MG63 (cell line): ENCODE data around the gene TNFAIP8. TPM values are rescaled to one million over a fixed set of nuclear protein-coding genes. Genes with fewer than 3 reads are reported as not detected.

Experiments used
- DNase-seq: peaks from one replicate; pipeline ENCODE4 v3.0.0-alpha.2; 2020
- H3K27me3 ChIP-seq: fragments of 250-450 bp; sonication (Bioruptor Pico); 2 replicates; pipeline ENCODE4 v1.5.1; 2020; ENCODE audit warnings: mild to moderate bottlenecking, moderate library complexity
- H3K36me3 ChIP-seq: fragments of 250-450 bp; sonication (Bioruptor Pico); 2 replicates; pipeline ENCODE4 v1.5.1; 2020; ENCODE audit warnings: mild to moderate bottlenecking, moderate library complexity
- H3K4me3 ChIP-seq: fragments of 250-450 bp; sonication (Bioruptor Pico); 2 replicates; pipeline ENCODE4 v1.5.1; 2020; ENCODE audit warnings: mild to moderate bottlenecking, moderate library complexity
- H3K9me3 ChIP-seq: fragments of 250-450 bp; sonication (Bioruptor Pico); 2 replicates; pipeline ENCODE4 v1.5.1; 2020; ENCODE audit warnings: mild to moderate bottlenecking, moderate library complexity
- total RNA-seq: library from RNA; depleted of rRNA; stranded (reverse); fragments of >200 nt; shearing (Covaris generic); gene quantifications from 2 replicates; pipeline ENCODE4 v1.2.3, GENCODE V29; 2014; ENCODE audit warnings: low replicate concordance

Gene TNFAIP8
- total RNA-seq, 1 experiment from 2014 or later = 12.1 TPM

GRCh38 chr5:119322948-119323537, 32.8 kb upstream of the TNFAIP8 start:
- Histone ChIP-seq H3K36me3 (no peaks in the 10 kb centered on the region; the same call in 1 of the 2 replicates), H3K9me3 (no peaks in the 10 kb centered on the region), H3K27me3 (no peaks in the 10 kb centered on the region), H3K4me3 (no peak overlapping the region)
- DNase-seq = no peak

GRCh38 chr5:119323601-119324000, 32.2 kb upstream of the TNFAIP8 start:
- Histone ChIP-seq H3K27me3 (no peaks in the 10 kb centered on the region), H3K4me3 (no peak overlapping the region), H3K36me3 (no peaks in the 10 kb centered on the region; the same call in 1 of the 2 replicates), H3K9me3 (no peaks in the 10 kb centered on the region)
- DNase-seq = peak; percentile 68

GRCh38 chr5:119324842-119325241, 31.0 kb upstream of the TNFAIP8 start:
- H3K9me3 ChIP-seq = no peaks in the 10 kb centered on the region
- no peak overlapping the region for H3K4me3 ChIP-seq
- H3K36me3 ChIP-seq = no peaks in the 10 kb centered on the region; the same call in 1 of the 2 replicates
- no peaks in the 10 kb centered on the region for H3K27me3 ChIP-seq
- no peak for DNase-seq

GRCh38 chr5:119327018-119327417, 28.8 kb upstream of the TNFAIP8 start:
- DNase-seq = no peak
- no peaks in the 10 kb centered on the region for H3K27me3 ChIP-seq
- H3K9me3 ChIP-seq = no peaks in the 10 kb centered on the region
- no peak overlapping the region for H3K4me3 ChIP-seq
- no peaks in the 10 kb centered on the region; the same call in 1 of the 2 replicates for H3K36me3 ChIP-seq

GRCh38 chr5:119328753-119329602, 26.8 kb upstream of the TNFAIP8 start:
- H3K4me3 ChIP-seq = no peak overlapping the region
- H3K27me3 ChIP-seq = no peaks in the 10 kb centered on the region
- H3K9me3 ChIP-seq = no peaks in the 10 kb centered on the region
- H3K36me3 ChIP-seq = no peaks in the 10 kb centered on the region; the same call in 1 of the 2 replicates
- DNase-seq = peak; percentile 41

GRCh38 chr5:119329666-119330065, 26.2 kb upstream of the TNFAIP8 start:
- no peak for DNase-seq
- Histone ChIP-seq H3K36me3 (no peaks in the 10 kb centered on the region; the same call in 1 of the 2 replicates), H3K9me3 (no peaks in the 10 kb centered on the region), H3K4me3 (no peak overlapping the region), H3K27me3 (no peaks in the 10 kb centered on the region)

- no peaks in the 10 kb centered on the region for H3K9me3 ChIP-seq
- H3K36me3 ChIP-seq = no peaks in the 10 kb centered on the region; the same call in 1 of the 2 replicates
- no peaks in the 10 kb centered on the region for H3K27me3 ChIP-seq
- no peak for DNase-seq
- H3K4me3 ChIP-seq = no peak overlapping the region
These were observed 25.2 kb upstream of the TNFAIP8 start for GRCh38 chr5:119330367-119331183.

- DNase-seq = no peak
- Histone ChIP-seq H3K4me3 (no peak overlapping the region), H3K9me3 (no peaks in the 10 kb centered on the region), H3K27me3 (no peaks in the 10 kb centered on the region), H3K36me3 (no peaks in the 10 kb centered on the region)
These were observed 24.2 kb upstream of the TNFAIP8 start for GRCh38 chr5:119331566-119332095.

- H3K27me3 ChIP-seq = no peaks in the 10 kb centered on the region
- H3K4me3 ChIP-seq = no peak overlapping the region
These were observed 23.6 kb upstream of the TNFAIP8 start for GRCh38 chr5:119332208-119332607.

GRCh38 chr5:119332978-119333401, 22.8 kb upstream of the TNFAIP8 start:
- no peak for DNase-seq
- Histone ChIP-seq H3K27me3 (no peaks in the 10 kb centered on the region), H3K36me3 (no peaks in the 10 kb centered on the region), H3K9me3 (no peaks in the 10 kb centered on the region), H3K4me3 (no peak overlapping the region)

More at GRCh38 chr5:119332208-119332607, 23.6 kb upstream of the TNFAIP8 start:
- Histone ChIP-seq H3K36me3 (no peaks in the 10 kb centered on the region), H3K9me3 (no peaks in the 10 kb centered on the region)
- no peak for DNase-seq

- Histone ChIP-seq H3K4me3 (no peak overlapping the region), H3K27me3 (no peaks in the 10 kb centered on the region), H3K36me3 (no peaks in the 10 kb centered on the region), H3K9me3 (no peaks in the 10 kb centered on the region)
- no peak for DNase-seq
These were observed 22.4 kb upstream of the TNFAIP8 start for GRCh38 chr5:119333421-119333851.

- DNase-seq = no peak
- no peaks in the 10 kb centered on the region for H3K27me3 ChIP-seq
- H3K36me3 ChIP-seq = no peaks in the 10 kb centered on the region
- H3K9me3 ChIP-seq = no peaks in the 10 kb centered on the region
- H3K4me3 ChIP-seq = no peak overlapping the region
These were observed 20.6 kb upstream of the TNFAIP8 start for GRCh38 chr5:119335261-119335677.

- Histone ChIP-seq H3K4me3 (no peak overlapping the region), H3K27me3 (no peaks in the 10 kb centered on the region), H3K36me3 (no peaks in the 10 kb centered on the region), H3K9me3 (no peaks in the 10 kb centered on the region)
- no peak for DNase-seq
These were observed 19.6 kb upstream of the TNFAIP8 start for GRCh38 chr5:119336262-119336661.

- H3K9me3 ChIP-seq = no peaks in the 10 kb centered on the region
- H3K36me3 ChIP-seq = no peaks in the 10 kb centered on the region
- no peak overlapping the region for H3K4me3 ChIP-seq
- DNase-seq = no peak
- no peaks in the 10 kb centered on the region for H3K27me3 ChIP-seq
These were observed 18.8 kb upstream of the TNFAIP8 start for GRCh38 chr5:119336845-119337580.

GRCh38 chr5:119338326-119338946, 17.4 kb upstream of the TNFAIP8 start:
- no peak for DNase-seq
- no peaks in the 10 kb centered on the region for H3K27me3 ChIP-seq
- no peak overlapping the region for H3K4me3 ChIP-seq
- H3K36me3 ChIP-seq = no peaks in the 10 kb centered on the region
- H3K9me3 ChIP-seq = no peaks in the 10 kb centered on the region

- DNase-seq = no peak
- Histone ChIP-seq H3K9me3 (no peaks in the 10 kb centered on the region), H3K4me3 (no peak overlapping the region), H3K27me3 (no peaks in the 10 kb centered on the region), H3K36me3 (no peaks in the 10 kb centered on the region)
These were observed 16.5 kb upstream of the TNFAIP8 start for GRCh38 chr5:119339344-119339743.
